HCT116 (cell line): Measurements from ENCODE around the gene POLR3GL. TPM values are rescaled to one million over a fixed set of nuclear protein-coding genes. Genes with fewer than 3 reads are reported as not detected.

Source experiments
- ATAC-seq: fragments of 200-7000 bp; cut with Tn5 transposase; 2 replicates; pipeline ENCODE4 v1.9.1; 2020; ENCODE audit warnings: mild to moderate bottlenecking, moderate library complexity
- BruUV-seq: library from RNA; stranded (reverse); fragments of 400-500 nt; replicated peaks from 2 replicates; lab custom pipeline; 2021; lab: Mats Ljungman, UMichigan
- CTCF ChIA-PET: fragments of 300-600 bp; sonication (Branson Sonifier 250); formaldehyde crosslinking; loops from one replicate; lab custom pipeline; 2021; ENCODE audit warnings: antibody characterized with exemption; lab: Charles Lee
- POLR2A ChIA-PET: fragments of 300-600, 350-600 bp; sonication (Branson Sonifier 250); formaldehyde crosslinking; loops from one replicate; lab custom pipeline; 2021; ENCODE audit warnings: antibody characterized with exemption; lab: Charles Lee
- RAD21 ChIA-PET, 2 experiments: fragments of 300-600 bp; sonication (Branson Sonifier 250); formaldehyde crosslinking; loops; one replicate each; lab custom pipeline; 2023; ENCODE audit warnings: low total read pairs in 2 of 2; ENCODE audit not compliant: uncharacterized antibody in 2 of 2, unreplicated experiment in 2 of 2, low non-redundant PET in 1 of 2; lab: Charles Lee
- DNase-seq: peaks from one replicate; pipeline ENCODE4 v3.0.0-alpha.2; 2010; ENCODE audit warnings: low read depth, low spot score
- H2AFZ ChIP-seq: fragments of 200-600 bp; shearing (Covaris generic), sonication (generic); 2 replicates; pipeline ENCODE4 v1.6.1; 2017; ENCODE audit warnings: low read depth, mixed run types, mixed read lengths, antibody characterized with exemption, low read length; ENCODE audit not compliant: poor library complexity, severe bottlenecking
- H3K27ac ChIP-seq: 2 replicates; pipeline ENCODE4 v1.5.1; 2012; ENCODE audit warnings: low read depth, low read length
- H3K27me3 ChIP-seq: fragments of 200-600 bp; sonication (generic); 2 replicates; pipeline ENCODE4 v1.6.1; 2016; ENCODE audit warnings: mixed run types, low read length, mixed read lengths; ENCODE audit not compliant: insufficient read depth
- H3K36me3 ChIP-seq, 2 experiments: fragments of 200-500 bp in 1 of 2; fragments of 200-600 bp in 1 of 2; sonication (Bioruptor generic) in 1 of 2; sonication (generic) in 1 of 2; 2 replicates each; pipeline versions ENCODE4 v1.5.1 to v1.6.1; 2014 to 2016; ENCODE audit warnings: low read length in 2 of 2, inconsistent platforms in 1 of 2, mixed read lengths in 1 of 2, mixed run types in 1 of 2; ENCODE audit not compliant: insufficient read depth in 2 of 2, control insufficient read depth in 1 of 2
- H3K4me1 ChIP-seq, 2 experiments: fragments of 200-600 bp in 1 of 2; sonication (generic) in 1 of 2; 2 replicates each; pipeline versions ENCODE4 v1.5.1 to v1.6.1; 2012 to 2017; ENCODE audit warnings: low read length in 2 of 2, inconsistent platforms in 1 of 2, mild to moderate bottlenecking in 1 of 2, mixed read lengths in 1 of 2, mixed run types in 1 of 2, moderate library complexity in 1 of 2; ENCODE audit not compliant: insufficient read depth in 2 of 2, control insufficient read depth in 1 of 2
- H3K4me2 ChIP-seq: fragments of 200-600 bp; sonication (generic); 2 replicates; pipeline ENCODE4 v1.6.1; 2017; ENCODE audit warnings: mixed run types, low read length, mixed read lengths
- H3K4me3 ChIP-seq, 2 experiments: fragments of 200-600 bp in 1 of 2; sonication (generic) in 1 of 2; replicated peaks in 1 of 2; 2 replicates each; pipeline ENCODE4 v1.5.1; 2011 to 2016; ENCODE audit warnings: low read length in 2 of 2, control low read depth in 1 of 2, low read depth in 1 of 2, mild to moderate bottlenecking in 1 of 2, mixed read lengths in 1 of 2, mixed run types in 1 of 2
- H3K79me2 ChIP-seq: fragments of 200-600 bp; sonication (generic); 2 replicates; pipeline ENCODE4 v1.6.1; 2017; ENCODE audit warnings: mild to moderate bottlenecking, mixed run types, low read length, moderate library complexity, mixed read lengths; ENCODE audit not compliant: insufficient read depth
- H3K9ac ChIP-seq: fragments of 200-600 bp; sonication (generic); 2 replicates; pipeline ENCODE4 v1.6.1; 2016; ENCODE audit warnings: low read length, mixed read lengths
- H3K9me2 ChIP-seq: fragments of 200-600 bp; sonication (generic), shearing (Covaris generic); 2 replicates; pipeline ENCODE4 v1.6.1; 2017; ENCODE audit warnings: mixed run types, mild to moderate bottlenecking, moderate library complexity; ENCODE audit not compliant: insufficient read depth
- H3K9me3 ChIP-seq, 2 experiments: fragments of 200-500 bp in 1 of 2; fragments of 200-600 bp in 1 of 2; sonication (Bioruptor generic) in 1 of 2; sonication (generic) in 1 of 2; 2 replicates each; pipeline ENCODE4 v1.6.1; 2014 to 2017; ENCODE audit warnings: low read length in 2 of 2, mixed read lengths in 2 of 2, inconsistent platforms in 1 of 2, low read depth in 1 of 2, mild to moderate bottlenecking in 1 of 2, mixed run types in 1 of 2, moderate library complexity in 1 of 2; ENCODE audit not compliant: control insufficient read depth in 1 of 2, insufficient read depth in 1 of 2
- H4K20me1 ChIP-seq: fragments of 200-600 bp; sonication (generic), shearing (Covaris generic); 2 replicates; pipeline ENCODE4 v1.6.1; 2017; ENCODE audit warnings: mixed run types, mild to moderate bottlenecking, moderate library complexity; ENCODE audit not compliant: insufficient read depth
- CBX3 ChIP-seq: IDR thresholded peaks from 2 replicates; pipeline ENCODE4 v1.6.1; 2012; ENCODE audit warnings: low read depth
- CEBPB ChIP-seq: IDR thresholded peaks from 2 replicates; pipeline ENCODE4 v1.6.1; 2012; ENCODE audit warnings: low read depth
- EGR1 ChIP-seq: IDR thresholded peaks from 2 replicates; pipeline ENCODE4 v1.6.1; 2012; ENCODE audit warnings: low read depth
- ELF1 ChIP-seq: IDR thresholded peaks from 2 replicates; pipeline ENCODE4 v1.6.1; 2012; ENCODE audit warnings: low read depth, borderline replicate concordance
- EZH2phosphoT487 ChIP-seq: fragments of 200-600 bp; IDR thresholded peaks from 2 replicates; pipeline ENCODE4 v1.6.1; 2018; ENCODE audit warnings: antibody characterized with exemption, borderline replicate concordance
- FOSL1 ChIP-seq: IDR thresholded peaks from 2 replicates; pipeline ENCODE4 v1.6.1; 2012; ENCODE audit warnings: low read depth
- JUND ChIP-seq: IDR thresholded peaks from 2 replicates; pipeline ENCODE4 v1.6.1; 2012
- POLR2A ChIP-seq: IDR thresholded peaks from 2 replicates; pipeline ENCODE4 v1.7.0; 2011; ENCODE audit warnings: borderline replicate concordance; ENCODE audit not compliant: insufficient read depth, insufficient read length; ENCODE audit errors: extremely low read depth
- POLR2AphosphoS5 ChIP-seq: IDR thresholded peaks from 2 replicates; pipeline ENCODE4 v1.6.1; 2011; ENCODE audit warnings: mild to moderate bottlenecking, low read depth, low read length, moderate library complexity
- RAD21 ChIP-seq: IDR thresholded peaks from 2 replicates; pipeline ENCODE4 v1.6.1; 2012; ENCODE audit warnings: low read depth, mild to moderate bottlenecking
- SIN3A ChIP-seq: IDR thresholded peaks from 2 replicates; pipeline ENCODE4 v1.6.1; 2012; ENCODE audit warnings: low read depth
- SP1 ChIP-seq: IDR thresholded peaks from 2 replicates; pipeline ENCODE4 v1.6.1; 2012; ENCODE audit warnings: low read depth
- TCF7L2 ChIP-seq: IDR thresholded peaks from 2 replicates; pipeline ENCODE4 v1.7.0; 2011; ENCODE audit warnings: borderline replicate concordance, inconsistent platforms; ENCODE audit not compliant: insufficient read depth, insufficient read length; ENCODE audit errors: extremely low read depth
- ZFX ChIP-seq: fragments of 450-650 bp; IDR thresholded peaks from 2 replicates; pipeline ENCODE4 v1.6.1; 2017
- intact Hi-C: fragments of 100-400 bp; cut with micrococcal nuclease; formaldehyde crosslinking; loops from 2 replicates; pipeline ENCODE4 v1.10.0; 2022
- total RNA-seq: library from RNA; stranded (reverse); gene quantifications from one replicate; pipeline ENCODE4 v1.2.1, GENCODE V29; 2021; ENCODE audit not compliant: unreplicated experiment
- TF ChIP-seq, protein P1 (sequence below): IDR thresholded peaks from 2 replicates; pipeline ENCODE4 v1.6.1; 2012
- TF ChIP-seq, protein P2 (sequence below): IDR thresholded peaks from 2 replicates; pipeline ENCODE4 v1.6.1; 2012
- TF ChIP-seq, protein P3 (sequence below), 3 experiments: fragments of 200-600 bp in 1 of 3; sonication (generic) in 1 of 3; IDR thresholded peaks in 2 of 3; conservative IDR thresholded peaks in 1 of 3; 2 replicates each; pipeline ENCODE4 v1.5.1; 2012 to 2017; ENCODE audit warnings: low read depth in 2 of 3, low read length in 2 of 3, antibody characterized with exemption in 1 of 3, borderline replicate concordance in 1 of 3, control low read depth in 1 of 3, mild to moderate bottlenecking in 1 of 3, mixed read lengths in 1 of 3, mixed run types in 1 of 3, moderate library complexity in 1 of 3; ENCODE audit not compliant: insufficient read depth in 1 of 3
- TF ChIP-seq, protein P4 (sequence below): IDR thresholded peaks from 2 replicates; pipeline ENCODE4 v1.6.1; 2011; ENCODE audit warnings: mild to moderate bottlenecking, low read length, moderate library complexity; ENCODE audit not compliant: insufficient replicate concordance; ENCODE audit errors: extremely low read depth
- TF ChIP-seq, protein P5 (sequence below): IDR thresholded peaks from 2 replicates; pipeline ENCODE4 v1.6.1; 2012; ENCODE audit warnings: low read depth

Gene POLR3GL
- total RNA-seq, 1 experiment from 2014 or later: 17.9 TPM

DNA sequence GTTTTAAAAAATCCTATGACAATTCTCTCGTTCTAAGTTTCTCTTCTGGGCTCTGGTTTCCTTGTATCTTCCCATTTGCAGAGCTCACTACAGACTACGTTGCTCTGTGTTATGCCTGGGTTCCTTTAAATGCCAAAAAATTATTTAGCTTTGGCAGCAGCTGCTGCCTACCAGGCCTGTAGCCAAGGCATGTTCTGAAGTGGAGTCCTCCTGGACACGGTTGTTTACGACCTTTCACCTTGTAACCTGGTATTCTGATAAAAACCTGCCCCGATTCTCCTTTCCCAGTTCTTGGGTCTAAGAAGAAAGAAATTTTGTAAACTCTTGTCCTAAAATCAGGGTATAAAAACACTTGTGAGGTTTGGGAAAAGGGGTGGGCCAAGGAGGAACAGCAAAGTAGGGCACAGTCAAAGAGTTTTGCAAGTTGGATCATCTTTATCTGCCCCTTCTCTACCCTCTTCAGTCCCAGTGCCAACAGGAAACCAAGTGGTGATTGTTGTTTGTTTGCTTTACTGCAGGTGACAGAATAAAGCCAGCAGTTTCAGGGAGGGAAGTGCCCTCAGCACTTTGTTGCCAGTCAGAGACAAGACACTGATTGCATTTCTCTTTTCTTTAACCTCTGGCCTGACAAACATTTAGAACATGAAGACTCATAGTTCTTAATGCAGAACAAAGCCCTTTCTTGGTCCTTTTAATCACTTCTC is 35.0 kb downstream of the POLR3GL start:
- BruUV-seq: no TSS peak

More for the DNA sequence above, 35.0 kb downstream of the POLR3GL start:
- Histone ChIP-seq H3K4me1 (no peaks in the 10 kb centered on the region), H3K79me2 (no peaks in the 10 kb centered on the region), H3K4me2 (no peak overlapping the region), H4K20me1 (no peaks in the 10 kb centered on the region), H3K4me3 (no peak overlapping the region), H3K27me3 (no peaks in the 10 kb centered on the region), H2AFZ (no peak overlapping the region), H3K9me2 (no peaks in the 10 kb centered on the region), H3K36me3 (no peaks in the 10 kb centered on the region), H3K27ac (no peak overlapping the region), H3K9me3 (no peaks in the 10 kb centered on the region), H3K9ac (no peak overlapping the region)
- TF ChIP-seq POLR2A (no peak), SP1 (no peak), ELF1 (no peak), CEBPB (no peak), ZFX (no peak), EZH2phosphoT487 (no peak), EGR1 (no peak), CBX3 (no peak), FOSL1 (no peak), TCF7L2 (no peak), JUND (no peak), RAD21 (no peak), SIN3A (no peak), POLR2AphosphoS5 (no peak)
- TF ChIP-seq, protein P1, sequence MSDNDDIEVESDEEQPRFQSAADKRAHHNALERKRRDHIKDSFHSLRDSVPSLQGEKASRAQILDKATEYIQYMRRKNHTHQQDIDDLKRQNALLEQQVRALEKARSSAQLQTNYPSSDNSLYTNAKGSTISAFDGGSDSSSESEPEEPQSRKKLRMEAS: no peak
- TF ChIP-seq, protein P2, sequence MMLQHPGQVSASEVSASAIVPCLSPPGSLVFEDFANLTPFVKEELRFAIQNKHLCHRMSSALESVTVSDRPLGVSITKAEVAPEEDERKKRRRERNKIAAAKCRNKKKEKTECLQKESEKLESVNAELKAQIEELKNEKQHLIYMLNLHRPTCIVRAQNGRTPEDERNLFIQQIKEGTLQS: no peak
- TF ChIP-seq, protein P3, sequence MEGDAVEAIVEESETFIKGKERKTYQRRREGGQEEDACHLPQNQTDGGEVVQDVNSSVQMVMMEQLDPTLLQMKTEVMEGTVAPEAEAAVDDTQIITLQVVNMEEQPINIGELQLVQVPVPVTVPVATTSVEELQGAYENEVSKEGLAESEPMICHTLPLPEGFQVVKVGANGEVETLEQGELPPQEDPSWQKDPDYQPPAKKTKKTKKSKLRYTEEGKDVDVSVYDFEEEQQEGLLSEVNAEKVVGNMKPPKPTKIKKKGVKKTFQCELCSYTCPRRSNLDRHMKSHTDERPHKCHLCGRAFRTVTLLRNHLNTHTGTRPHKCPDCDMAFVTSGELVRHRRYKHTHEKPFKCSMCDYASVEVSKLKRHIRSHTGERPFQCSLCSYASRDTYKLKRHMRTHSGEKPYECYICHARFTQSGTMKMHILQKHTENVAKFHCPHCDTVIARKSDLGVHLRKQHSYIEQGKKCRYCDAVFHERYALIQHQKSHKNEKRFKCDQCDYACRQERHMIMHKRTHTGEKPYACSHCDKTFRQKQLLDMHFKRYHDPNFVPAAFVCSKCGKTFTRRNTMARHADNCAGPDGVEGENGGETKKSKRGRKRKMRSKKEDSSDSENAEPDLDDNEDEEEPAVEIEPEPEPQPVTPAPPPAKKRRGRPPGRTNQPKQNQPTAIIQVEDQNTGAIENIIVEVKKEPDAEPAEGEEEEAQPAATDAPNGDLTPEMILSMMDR (IDR thresholded peaks at IDR 0.05 in 2 of 3, conservative IDR thresholded peaks at IDR 0.05 in 1 of 3; ENCODE audit: borderline replicate concordance in 1 of 3, insufficient read depth in 1 of 3, low read depth in 2 of 3, low read length in 2 of 3): no peak
- TF ChIP-seq, protein P4, sequence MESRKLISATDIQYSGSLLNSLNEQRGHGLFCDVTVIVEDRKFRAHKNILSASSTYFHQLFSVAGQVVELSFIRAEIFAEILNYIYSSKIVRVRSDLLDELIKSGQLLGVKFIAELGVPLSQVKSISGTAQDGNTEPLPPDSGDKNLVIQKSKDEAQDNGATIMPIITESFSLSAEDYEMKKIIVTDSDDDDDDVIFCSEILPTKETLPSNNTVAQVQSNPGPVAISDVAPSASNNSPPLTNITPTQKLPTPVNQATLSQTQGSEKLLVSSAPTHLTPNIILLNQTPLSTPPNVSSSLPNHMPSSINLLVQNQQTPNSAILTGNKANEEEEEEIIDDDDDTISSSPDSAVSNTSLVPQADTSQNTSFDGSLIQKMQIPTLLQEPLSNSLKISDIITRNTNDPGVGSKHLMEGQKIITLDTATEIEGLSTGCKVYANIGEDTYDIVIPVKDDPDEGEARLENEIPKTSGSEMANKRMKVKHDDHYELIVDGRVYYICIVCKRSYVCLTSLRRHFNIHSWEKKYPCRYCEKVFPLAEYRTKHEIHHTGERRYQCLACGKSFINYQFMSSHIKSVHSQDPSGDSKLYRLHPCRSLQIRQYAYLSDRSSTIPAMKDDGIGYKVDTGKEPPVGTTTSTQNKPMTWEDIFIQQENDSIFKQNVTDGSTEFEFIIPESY: no peak
- TF ChIP-seq, protein P5, sequence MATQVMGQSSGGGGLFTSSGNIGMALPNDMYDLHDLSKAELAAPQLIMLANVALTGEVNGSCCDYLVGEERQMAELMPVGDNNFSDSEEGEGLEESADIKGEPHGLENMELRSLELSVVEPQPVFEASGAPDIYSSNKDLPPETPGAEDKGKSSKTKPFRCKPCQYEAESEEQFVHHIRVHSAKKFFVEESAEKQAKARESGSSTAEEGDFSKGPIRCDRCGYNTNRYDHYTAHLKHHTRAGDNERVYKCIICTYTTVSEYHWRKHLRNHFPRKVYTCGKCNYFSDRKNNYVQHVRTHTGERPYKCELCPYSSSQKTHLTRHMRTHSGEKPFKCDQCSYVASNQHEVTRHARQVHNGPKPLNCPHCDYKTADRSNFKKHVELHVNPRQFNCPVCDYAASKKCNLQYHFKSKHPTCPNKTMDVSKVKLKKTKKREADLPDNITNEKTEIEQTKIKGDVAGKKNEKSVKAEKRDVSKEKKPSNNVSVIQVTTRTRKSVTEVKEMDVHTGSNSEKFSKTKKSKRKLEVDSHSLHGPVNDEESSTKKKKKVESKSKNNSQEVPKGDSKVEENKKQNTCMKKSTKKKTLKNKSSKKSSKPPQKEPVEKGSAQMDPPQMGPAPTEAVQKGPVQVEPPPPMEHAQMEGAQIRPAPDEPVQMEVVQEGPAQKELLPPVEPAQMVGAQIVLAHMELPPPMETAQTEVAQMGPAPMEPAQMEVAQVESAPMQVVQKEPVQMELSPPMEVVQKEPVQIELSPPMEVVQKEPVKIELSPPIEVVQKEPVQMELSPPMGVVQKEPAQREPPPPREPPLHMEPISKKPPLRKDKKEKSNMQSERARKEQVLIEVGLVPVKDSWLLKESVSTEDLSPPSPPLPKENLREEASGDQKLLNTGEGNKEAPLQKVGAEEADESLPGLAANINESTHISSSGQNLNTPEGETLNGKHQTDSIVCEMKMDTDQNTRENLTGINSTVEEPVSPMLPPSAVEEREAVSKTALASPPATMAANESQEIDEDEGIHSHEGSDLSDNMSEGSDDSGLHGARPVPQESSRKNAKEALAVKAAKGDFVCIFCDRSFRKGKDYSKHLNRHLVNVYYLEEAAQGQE: no peak
- RAD21 ChIA-PET: no interaction called here
- intact Hi-C loops: loop anchor here (10.0 kb wide), 1 partner anchor 55 kb away; no protein-coding TSS in a partner anchor
- ATAC-seq (no peak), DNase-seq (no peak)
- CTCF ChIA-PET: no interaction called here
- POLR2A ChIA-PET: no interaction called here
